Prostate gland (tissue), 2 donors: ENCODE data around the gene FLRT1.

Experiments used
- POLR2A ChIP-seq: fragments of 450-650 bp; IDR thresholded peaks from one replicate; pipeline ENCODE4 v1.6.1; 2016; ENCODE audit warnings: antibody characterized with exemption, mild to moderate bottlenecking
- POLR2AphosphoS5 ChIP-seq: sonication (generic); formaldehyde crosslinking; IDR thresholded peaks from one replicate; pipeline ENCODE4 v1.6.1; 2017; ENCODE audit warnings: antibody characterized with exemption
- TF ChIP-seq, protein P1 (sequence below), 4 experiments: fragments of 200-600 bp in 2 of 4; fragments of 450-650 bp in 2 of 4; sonication (generic) in 2 of 4; IDR thresholded peaks; 1 replicate in 3 of 4; 2 replicates in 1 of 4; pipeline ENCODE4 v1.5.1; 2016 to 2019; ENCODE audit warnings: antibody characterized with exemption in 4 of 4, mild to moderate bottlenecking in 2 of 4, moderate library complexity in 2 of 4

DNA sequence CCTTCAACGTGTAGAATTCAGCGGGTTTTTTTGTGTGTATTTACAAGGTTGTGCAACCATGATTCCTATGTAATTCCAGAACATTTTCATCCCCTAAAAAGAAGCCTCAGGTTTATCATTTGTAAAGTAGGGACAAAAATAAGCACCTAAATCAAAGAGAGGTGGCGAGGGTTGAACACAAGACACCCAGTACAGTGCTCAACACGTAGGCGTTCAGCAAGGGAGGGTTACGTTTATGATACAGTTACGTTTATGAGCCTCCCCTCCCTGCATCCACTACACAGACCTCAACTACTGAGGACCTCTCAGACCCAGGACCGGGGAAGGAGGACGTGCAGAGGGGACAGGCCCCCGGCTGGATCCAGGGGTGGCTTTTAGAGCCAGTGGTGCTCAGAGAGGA, 44.7 kb downstream of the FLRT1 start:
- TF ChIP-seq POLR2A (no peak), POLR2AphosphoS5 (no peak)
- TF ChIP-seq, protein P1, sequence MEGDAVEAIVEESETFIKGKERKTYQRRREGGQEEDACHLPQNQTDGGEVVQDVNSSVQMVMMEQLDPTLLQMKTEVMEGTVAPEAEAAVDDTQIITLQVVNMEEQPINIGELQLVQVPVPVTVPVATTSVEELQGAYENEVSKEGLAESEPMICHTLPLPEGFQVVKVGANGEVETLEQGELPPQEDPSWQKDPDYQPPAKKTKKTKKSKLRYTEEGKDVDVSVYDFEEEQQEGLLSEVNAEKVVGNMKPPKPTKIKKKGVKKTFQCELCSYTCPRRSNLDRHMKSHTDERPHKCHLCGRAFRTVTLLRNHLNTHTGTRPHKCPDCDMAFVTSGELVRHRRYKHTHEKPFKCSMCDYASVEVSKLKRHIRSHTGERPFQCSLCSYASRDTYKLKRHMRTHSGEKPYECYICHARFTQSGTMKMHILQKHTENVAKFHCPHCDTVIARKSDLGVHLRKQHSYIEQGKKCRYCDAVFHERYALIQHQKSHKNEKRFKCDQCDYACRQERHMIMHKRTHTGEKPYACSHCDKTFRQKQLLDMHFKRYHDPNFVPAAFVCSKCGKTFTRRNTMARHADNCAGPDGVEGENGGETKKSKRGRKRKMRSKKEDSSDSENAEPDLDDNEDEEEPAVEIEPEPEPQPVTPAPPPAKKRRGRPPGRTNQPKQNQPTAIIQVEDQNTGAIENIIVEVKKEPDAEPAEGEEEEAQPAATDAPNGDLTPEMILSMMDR (IDR thresholded peaks at IDR 0.05): no peak
